Effector CD4-positive, alpha-beta T cell (primary cell): ENCODE results near the gene BNC2. TPM values are rescaled to one million over a fixed set of nuclear protein-coding genes. Genes with fewer than 3 reads are reported as not detected.
"Not testable (repeated sequence)": the region's sequence is repeated elsewhere in the genome, so short reads cannot be mapped to it uniquely, and the experiment has no call there.

Experiments used
- DNase-seq: peaks from one replicate; pipeline ENCODE4 v3.0.0-alpha.2; 2020
- total RNA-seq: gene quantifications from one replicate; lab custom pipeline; 2026; lab: John Stamatoyannopoulos, UW

The BNC2 gene, protein sequence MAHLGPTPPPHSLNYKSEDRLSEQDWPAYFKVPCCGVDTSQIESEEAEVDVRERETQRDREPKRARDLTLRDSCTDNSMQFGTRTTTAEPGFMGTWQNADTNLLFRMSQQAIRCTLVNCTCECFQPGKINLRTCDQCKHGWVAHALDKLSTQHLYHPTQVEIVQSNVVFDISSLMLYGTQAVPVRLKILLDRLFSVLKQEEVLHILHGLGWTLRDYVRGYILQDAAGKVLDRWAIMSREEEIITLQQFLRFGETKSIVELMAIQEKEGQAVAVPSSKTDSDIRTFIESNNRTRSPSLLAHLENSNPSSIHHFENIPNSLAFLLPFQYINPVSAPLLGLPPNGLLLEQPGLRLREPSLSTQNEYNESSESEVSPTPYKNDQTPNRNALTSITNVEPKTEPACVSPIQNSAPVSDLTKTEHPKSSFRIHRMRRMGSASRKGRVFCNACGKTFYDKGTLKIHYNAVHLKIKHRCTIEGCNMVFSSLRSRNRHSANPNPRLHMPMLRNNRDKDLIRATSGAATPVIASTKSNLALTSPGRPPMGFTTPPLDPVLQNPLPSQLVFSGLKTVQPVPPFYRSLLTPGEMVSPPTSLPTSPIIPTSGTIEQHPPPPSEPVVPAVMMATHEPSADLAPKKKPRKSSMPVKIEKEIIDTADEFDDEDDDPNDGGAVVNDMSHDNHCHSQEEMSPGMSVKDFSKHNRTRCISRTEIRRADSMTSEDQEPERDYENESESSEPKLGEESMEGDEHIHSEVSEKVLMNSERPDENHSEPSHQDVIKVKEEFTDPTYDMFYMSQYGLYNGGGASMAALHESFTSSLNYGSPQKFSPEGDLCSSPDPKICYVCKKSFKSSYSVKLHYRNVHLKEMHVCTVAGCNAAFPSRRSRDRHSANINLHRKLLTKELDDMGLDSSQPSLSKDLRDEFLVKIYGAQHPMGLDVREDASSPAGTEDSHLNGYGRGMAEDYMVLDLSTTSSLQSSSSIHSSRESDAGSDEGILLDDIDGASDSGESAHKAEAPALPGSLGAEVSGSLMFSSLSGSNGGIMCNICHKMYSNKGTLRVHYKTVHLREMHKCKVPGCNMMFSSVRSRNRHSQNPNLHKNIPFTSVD
- not detected for total RNA-seq

DNA sequence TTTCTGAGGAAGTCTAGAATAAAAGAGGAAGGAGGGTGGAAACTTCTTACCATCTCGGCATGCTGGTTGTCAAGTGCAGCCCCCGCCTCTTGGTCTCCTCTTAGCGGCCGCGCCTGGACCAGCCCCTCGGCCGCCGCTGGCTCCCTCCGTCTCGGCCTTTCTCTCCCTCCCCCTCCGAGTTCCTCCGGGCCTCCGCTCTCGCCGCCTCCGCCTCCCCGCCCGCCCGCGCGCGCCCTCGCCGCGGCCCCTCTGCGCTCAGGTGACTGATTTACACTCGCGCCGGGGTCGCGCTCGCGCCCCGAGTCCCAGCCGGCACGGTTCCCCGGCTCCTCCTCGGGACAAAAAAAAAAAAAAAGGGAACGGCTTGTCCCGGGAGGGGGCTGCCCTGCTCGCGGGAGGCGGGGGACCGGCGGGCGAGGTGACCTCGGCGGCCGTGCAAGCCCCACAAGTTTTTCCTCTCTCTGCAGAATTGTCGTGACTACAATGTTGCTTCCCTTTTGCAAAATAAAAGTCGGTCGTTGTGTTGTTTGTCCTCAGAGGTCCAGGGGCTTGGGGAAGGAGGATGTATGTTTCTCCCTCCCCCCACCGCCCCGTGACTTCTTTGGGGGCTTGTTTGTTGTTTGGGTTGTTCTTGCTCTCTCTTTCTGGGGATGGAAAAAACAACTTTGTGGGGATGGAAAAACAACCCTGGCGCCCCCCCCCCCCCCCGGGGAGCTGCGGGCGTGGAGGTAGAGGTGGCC is at the start of gene BNC2:
Gene BNC2 (minus strand): TSS at position 75 of the 740 bp plus-strand sequence. CDS start 22 bp downstream, at position 53.
- DNase-seq, result no peak

DNA sequence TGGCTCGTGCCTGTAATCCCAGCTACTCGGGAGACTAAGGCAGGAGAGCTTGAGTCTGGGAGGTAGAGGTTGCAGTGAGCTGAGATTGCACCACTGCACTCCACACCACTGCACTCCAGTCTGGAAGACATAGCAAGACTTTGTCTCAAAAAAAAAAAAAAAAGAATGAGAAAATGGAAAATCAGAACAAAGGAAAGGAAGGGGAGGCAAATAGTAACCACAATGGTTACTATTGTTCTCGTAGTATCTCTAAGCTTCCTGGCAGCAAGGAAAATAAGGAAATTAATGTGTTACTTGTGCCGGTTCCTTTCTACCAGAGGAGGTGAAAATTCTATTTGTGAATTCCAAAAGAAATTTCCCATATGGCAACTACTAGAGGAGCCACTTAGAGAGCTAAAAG is 48.5 kb upstream of the BNC2 start:
- no peak for DNase-seq

DNA sequence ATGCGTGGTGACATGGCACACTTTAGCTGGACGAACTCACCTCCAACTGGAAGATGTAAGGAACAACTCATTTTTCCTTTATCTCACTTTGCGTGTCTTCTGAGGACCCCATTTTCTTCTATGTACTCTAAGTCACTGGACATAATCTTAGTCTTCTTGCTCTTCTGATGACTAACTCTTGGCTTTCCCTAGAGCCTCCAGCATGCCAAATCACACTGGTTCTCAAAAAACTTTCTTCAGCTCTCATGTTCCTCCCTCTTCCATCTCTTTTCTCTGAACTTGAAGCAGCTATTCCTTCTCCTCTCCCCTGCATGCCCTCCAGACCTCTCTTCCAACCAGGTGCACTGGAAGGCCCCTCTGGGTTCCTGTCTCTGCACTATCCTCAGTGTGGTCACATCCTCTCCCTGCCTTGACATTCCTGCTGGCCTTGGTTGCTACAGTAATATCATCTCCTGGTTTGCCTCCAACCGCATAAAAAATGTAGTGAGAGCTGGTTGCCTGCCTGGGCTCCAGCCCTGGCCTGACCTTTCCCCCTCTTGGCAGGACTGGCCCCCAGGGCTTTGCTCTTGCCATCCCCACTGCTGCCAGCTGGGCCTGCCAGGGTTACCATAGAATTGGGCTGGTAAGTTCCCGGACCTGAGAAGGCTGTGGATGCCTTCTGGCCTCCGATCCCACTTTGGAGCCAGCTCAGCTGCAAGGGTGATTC is 44.8 kb upstream of the BNC2 start:
- no peak for DNase-seq

DNA sequence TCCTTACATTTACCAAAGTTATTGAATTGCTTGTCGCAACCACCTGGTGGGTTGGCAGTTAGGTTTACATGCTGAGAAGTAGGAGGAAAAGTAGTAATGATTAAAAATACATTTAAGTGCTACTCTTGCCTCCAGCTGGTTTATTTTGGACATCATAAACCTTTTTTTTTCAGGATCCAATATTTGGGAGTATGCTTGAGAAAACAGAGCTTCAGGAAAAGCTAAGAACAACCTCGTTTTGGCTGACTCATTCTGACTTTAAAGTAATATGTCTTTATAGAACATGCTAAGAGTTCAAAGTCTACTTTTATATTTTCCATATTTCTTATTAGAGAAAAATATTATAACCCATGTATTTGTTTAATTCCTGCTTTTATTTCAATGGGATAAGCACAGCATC is 41.7 kb upstream of the BNC2 start:
- DNase-seq, result no peak

DNA sequence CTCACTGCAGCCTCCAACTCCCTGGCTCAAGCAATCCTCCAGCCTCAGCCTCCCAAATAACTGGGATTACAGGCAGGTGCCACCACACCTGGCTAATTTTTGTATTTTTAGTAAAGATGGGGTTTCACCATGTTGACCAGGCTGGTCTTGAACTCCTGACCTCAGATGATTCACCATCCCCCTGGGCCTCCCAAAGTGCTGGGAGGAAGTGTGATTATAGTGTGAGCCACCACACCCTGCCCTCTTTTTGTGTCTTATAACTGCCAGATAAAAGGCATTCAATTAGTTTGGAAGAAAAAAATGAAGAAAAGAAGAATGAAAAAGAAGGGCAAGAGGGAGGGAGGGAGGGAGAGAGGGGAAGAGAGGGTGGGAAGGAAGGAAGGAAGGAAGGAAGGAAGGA is 37.7 kb upstream of the BNC2 start:
- DNase-seq, result not testable (repeated sequence)

DNA sequence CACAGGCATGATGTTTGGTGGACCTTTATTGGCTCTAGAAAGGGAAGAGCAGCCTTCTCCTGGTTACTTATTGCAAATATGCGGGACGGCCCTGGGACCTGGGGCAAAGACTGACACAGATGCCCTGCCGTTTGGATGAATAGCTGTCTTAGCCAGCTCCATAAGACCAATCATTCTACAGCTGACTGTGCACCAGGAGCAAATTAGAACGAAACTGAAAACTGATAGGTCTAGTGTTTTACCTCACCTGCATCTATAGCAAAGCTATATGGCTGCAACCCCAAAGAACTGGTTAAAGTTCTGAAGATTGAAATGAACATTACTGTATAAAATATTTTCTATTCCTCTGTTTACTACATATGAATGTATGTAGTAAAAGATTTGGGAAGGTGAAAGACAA is 34.2 kb upstream of the BNC2 start:
- no peak for DNase-seq

DNA sequence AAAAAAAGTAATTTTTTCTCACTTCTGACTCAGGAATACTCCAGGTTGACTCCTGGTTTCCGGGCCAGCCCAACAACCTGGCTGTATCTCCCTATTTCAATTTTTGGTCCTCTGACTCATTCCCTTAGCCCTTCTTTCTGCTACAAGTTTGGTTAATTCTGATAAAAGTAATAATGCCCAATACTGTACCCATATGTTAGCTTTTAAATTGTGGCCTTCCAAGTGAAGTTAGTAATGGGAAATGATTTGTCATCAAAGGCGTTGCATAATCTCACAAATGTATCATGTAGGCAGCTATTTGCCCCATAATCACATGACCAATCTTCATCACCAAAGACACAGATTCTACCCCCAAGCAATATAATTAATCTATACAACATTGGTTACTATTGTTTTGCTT is 31.1 kb upstream of the BNC2 start:
- no peak for DNase-seq

DNA sequence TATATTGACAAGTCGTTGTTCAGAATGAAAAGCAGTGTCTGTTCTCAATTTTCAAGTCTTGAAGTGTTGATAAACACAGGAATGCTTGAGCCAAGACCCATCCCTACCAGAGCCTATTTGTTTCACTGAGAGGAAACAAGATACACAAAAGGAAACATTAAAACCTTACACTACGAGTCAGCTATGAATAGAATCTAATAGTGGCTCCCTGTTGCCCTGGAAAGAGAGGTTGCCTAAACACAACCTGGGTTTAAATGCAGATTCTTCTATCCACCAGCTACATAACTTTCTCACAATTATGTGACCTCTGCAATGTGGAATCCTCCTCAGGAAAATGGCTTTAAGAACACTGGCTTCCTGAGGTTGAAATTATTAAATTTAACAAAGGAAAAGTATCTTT is 29.1 kb upstream of the BNC2 start:
- no peak for DNase-seq

DNA sequence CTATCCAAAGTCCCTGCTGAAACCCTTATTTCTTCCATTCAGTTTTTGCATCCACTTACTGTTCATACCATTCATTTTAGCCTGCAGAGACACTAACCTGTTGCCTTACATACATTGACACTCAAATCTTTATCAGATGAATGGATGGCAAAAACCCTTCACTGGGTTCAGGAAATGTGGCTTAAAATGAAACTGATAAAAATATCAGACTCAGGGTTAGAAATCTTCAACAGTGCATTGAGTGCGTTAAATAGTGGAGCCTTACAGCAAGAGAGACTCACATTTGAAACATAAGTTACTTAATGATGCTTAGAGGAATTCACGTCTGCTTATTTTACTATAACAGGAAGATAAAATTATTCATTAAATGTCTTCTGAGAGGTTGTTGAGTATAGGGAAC is 28.0 kb upstream of the BNC2 start:
- no peak for DNase-seq

DNA sequence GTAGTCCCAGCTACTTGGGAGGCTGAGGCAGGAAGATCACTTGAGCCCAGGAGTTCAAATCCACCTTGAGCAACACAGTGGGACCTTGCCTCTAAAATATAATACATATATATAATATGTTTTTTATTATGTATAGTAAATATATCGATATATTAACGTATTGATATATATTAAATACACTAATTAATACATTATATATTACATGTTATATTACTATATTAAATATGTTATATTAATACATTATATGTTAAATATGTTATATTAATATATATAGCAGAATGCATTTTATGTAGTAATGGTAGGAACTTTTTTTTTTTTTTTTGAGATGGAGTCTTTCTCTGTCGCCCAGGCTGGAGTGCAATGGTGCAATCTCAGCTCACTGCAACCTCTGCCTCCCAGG is 18.1 kb upstream of the BNC2 start:
- DNase-seq, result no peak

DNA sequence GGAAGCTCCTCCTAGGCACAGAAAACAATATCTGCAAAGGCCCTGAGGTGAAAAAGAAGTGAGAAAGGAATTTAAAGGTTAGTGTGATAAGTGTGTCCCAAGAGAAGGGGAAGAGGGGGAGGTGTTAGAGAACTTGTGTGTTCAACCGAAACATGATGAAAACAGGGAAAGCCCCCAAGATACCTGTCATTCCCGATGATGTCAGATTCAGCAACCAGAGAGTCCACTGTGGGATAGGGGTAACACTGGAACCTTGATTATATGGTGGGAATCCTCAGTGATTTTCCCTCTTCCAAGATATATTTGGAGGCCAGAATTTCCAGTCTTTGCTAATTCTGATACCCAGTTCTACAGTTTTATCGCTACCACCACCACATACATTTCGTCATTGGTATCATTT is 15.5 kb upstream of the BNC2 start:
- DNase-seq, result no peak

DNA sequence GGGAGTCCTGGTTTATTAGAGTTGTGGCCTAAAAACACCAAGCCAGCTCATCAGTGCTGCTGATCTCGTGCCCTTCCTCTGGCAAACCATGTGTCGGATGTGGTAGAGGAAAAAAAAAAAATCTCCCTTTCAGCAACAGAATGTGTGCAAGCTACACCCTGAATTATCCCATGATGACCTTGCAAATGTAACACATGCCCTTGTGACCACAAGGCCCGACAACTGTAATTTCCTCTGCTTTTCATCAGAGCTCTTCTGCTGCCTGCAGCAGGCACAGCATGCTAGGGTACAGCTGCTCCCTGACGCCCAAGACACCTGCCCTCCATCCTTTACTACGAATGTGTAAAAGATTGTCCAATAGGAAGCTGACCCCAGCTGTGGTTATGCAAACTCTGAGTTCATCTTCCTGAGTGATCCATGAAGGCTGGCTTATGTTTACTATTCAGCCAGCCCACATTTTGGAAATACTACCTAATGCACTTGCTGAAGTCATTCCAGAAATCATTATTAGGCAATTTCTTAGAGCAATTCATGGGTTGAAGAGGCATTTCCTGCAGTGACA is 14.6 kb upstream of the BNC2 start:
- no peak for DNase-seq

DNA sequence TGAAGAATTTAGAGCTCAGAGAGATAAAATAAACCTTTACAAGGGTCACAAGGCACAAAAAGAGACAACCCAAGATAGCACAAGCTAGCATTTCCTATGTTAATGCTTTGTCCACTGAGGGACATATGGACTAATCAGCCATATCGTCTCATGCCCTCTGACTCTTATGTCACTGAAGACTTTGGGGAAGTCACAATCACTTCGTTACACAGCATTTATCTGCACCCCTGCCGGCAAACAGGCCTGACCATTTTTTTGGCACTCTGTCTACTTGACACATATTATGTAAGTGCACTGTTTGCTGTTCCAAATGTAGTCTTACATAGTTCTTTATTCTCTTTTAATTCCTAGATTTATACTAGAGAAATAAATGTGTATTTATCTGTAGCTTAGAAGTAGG is 13.9 kb upstream of the BNC2 start:
- DNase-seq, result no peak

DNA sequence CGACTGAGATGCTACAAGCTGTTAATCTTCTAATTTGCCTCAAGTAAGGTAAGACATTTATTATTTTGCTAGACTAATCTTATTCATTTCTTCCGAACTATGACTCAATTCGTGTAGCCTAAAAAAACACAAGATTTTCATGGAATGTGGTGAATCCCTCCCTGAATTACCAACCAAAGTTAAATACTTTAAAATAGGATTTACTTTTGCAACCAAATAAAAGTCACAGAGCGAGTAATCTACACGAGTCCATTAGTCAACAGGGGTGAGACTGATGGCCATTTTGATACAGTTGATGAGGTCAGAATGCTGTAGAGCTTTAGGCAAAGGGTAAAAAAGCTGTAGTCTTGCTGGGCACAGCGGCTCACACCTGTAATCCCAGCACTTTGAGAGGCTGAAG is 13.1 kb upstream of the BNC2 start:
- no peak for DNase-seq

DNA sequence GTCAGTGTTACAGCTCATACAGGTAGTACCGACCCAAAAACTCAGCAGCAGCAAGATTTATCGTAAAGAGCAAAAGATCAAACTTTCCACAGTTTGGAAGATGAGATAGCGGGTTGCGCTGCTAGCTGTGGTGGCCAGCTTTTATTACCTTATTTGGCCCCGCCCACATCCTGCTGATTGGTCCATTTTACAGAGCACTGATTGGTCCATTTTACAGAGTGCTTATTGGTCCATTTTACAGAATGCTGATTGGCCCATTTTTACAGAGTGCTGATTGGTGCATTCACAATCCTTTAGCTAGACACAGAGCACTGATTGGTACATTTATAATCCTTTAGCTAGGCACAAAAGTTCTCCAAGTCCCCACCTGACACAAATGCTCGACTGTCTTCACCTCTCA is 12.0 kb upstream of the BNC2 start:
- not testable (repeated sequence) for DNase-seq

DNA sequence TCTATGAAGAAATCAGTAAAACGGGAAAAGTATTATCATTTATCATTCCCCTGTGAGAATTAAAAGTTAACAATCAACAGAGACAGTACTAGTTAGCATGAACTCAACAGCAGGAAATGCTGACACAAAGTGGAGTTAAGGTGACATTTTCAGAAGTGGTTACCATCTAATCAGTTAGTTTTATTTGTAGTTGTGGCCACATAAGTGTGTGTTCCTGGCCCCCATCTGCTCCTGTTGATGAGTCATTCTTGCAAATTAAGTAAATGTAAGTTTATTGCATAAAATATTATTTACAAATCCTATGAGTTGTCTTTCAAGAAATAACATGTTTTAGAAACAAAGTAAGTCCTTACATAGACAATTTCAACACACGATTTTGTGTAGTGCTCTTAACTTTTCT is 8.9 kb upstream of the BNC2 start:
- no peak for DNase-seq

DNA sequence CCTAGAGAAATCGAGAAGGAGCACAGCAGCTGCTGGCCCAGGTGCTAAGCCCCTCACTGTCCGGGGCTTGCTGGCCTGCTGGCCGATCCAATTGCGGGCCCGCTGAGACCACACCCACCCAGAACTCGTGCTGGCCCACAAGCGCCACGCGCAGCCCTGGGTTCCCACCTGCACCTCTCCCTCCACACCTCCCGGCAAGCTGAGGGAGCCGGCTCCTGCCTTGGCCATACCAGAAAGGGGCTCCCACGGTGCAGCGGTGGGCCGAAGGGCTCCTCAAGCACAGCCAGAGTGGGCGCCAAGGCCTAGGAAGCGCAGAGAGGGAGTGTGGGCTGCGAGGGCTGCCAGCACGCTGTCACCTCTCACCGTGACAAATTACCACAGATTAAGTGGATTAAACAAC is 6.8 kb upstream of the BNC2 start:
- DNase-seq, result no peak

DNA sequence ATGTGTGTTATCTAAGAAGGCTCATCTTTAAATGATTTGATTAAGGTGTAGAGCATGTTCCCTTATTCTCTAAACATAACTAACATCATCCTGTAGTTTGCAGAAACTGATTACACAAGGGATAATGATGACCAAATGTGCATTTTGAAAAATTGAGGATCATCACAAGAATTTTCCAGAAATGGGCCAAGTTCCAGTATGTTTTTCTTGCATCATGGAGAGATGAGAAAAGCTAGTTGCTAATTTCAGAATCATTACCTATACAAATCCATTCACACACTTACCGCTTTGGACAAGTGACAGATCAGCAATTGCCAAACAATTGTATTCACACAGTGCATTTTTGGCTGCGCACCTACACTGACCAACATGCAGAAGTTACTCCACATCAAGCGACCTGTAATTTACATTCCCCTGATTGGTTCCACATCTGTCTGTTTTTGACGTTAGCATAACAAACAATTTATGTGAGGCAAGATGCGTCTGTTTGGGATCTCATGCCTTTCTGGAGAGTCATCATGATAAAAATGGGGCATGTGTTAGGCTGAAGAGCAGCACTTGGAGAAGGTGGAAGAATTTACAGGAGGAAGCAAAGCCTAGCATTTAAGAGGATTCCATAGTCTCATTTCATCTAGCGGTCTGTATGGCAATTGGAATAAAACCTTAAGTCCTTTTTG is 2.8 kb upstream of the BNC2 start:
- no peak for DNase-seq

DNA sequence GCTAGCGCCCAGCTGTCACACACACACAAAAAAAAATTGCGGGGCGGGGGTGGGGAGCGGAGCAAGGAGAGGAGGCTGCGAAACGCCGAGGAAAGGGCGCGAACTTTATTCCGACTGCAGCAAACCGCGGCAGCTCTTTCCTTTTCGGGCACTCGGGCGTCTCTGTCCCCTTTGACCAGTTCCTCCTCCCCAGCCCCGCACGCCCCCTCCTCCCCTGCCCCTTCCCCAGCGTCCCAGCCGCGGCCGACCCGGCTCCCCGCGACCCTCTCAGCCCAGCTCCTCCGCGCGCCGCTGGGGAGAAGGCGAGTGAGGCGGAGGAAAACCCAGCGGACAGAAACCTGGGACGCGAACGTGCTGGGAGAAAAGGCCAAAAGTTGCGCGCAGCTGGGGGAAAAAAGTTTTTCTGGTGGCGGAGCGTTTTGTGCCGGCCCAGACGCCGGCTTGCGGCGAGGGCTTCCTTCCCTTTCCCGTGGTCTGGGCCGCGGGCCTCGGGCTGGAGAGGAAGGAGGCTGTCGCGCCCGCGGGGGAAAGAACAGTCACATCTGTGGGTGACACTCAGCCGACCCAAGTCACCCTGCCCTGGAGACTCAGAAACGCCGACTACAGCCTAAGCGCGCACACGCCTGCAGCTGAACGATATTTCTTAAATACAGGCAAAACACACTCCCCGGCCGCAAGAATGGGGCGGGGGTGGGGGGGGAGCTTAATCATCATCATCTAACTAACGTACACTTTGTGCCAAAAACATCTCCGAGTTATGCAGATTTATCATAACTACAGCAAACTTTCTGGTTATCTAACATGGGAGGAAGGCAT is 1.1 kb upstream of the BNC2 start:
- no peak for DNase-seq

DNA sequence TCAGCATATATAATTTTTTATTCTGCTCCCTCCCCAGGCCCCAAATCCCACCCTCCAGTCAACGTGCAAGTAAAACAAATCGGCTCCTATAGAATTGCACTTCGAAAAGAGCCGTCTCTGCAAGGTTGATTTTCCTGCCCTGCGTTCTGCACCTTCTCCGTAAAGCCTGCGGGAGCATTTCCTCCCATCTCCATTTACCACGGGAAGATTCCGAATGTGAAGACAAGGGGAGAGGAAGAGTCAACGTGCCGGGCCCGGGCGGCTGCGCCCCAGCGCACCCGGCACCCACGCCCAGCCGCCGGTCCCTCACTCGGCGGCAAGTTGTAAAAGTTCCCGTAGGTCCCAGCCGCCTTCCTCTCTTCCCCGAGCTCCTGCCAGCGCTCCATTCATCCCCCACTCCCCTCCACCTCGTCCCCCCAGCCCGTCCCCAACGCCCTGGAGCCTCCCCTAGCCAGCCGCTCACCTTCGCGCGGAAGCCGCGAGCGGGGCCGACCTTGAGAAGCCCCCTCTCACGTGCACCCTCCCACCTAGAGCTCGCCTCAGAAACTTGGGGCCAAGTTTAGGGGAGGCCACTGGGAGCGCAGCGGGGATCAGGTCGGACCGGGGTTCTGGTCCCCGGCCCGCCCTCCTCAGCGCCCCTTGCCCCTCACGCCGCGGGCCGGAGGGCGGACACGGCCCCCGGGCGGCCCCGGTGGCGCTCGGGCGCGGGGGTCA is 431 bp downstream of the BNC2 start:
- no peak for DNase-seq
